H7 (cell line): Measurements from ENCODE around the gene FUT2. TPM values are rescaled to one million over a fixed set of nuclear protein-coding genes. Genes with fewer than 3 reads are reported as not detected.
A peak's percentile ranks its signal among the peaks of the same experiment; 100 is the strongest.

Experiments used
- DNase-seq: peaks from one replicate; pipeline ENCODE4 v3.0.0; 2012
- H3K27me3 ChIP-seq: 2 replicates; pipeline ENCODE4 v1.6.0; 2011; ENCODE audit warnings: mild to moderate bottlenecking, low read length; ENCODE audit not compliant: control insufficient read depth, insufficient read depth
- H3K36me3 ChIP-seq: replicated peaks from 2 replicates; pipeline ENCODE4 v1.5.1; 2011; ENCODE audit warnings: low read length; ENCODE audit not compliant: control insufficient read depth, insufficient read depth
- H3K4me3 ChIP-seq: 2 replicates; pipeline ENCODE4 v1.5.1; 2011; ENCODE audit warnings: low read depth, mild to moderate bottlenecking, control low read depth, low read length, moderate library complexity; ENCODE audit not compliant: insufficient read depth
- total RNA-seq: library from RNA; depleted of rRNA; stranded (reverse); fragments of >200 nt; shearing (Covaris generic); gene quantifications from 2 replicates; pipeline ENCODE4 v1.2.3, GENCODE V29; 2014

FUT2 gene
- total RNA-seq, 1 experiment from 2014 or later: 1.8 TPM

GRCh38 chr19:48720251-48720612, 24.5 kb downstream of the FUT2 start:
- H3K36me3 ChIP-seq: no peaks in the 10 kb centered on the region
- H3K4me3 ChIP-seq: peak overlapping the region; percentile 41
- DNase-seq: no peak
- no peaks in the 10 kb centered on the region for H3K27me3 ChIP-seq

- Histone ChIP-seq H3K27me3 (no peaks in the 10 kb centered on the region), H3K36me3 (no peaks in the 10 kb centered on the region), H3K4me3 (peak overlapping the region; percentile 72)
- peak; percentile 98 for DNase-seq
Measured at GRCh38 chr19:48720613-48721296, 25.0 kb downstream of the FUT2 start.

- DNase-seq: no peak
- Histone ChIP-seq H3K4me3 (no peak overlapping the region), H3K36me3 (no peaks in the 10 kb centered on the region), H3K27me3 (no peaks in the 10 kb centered on the region)
Measured at GRCh38 chr19:48722196-48722708, 26.5 kb downstream of the FUT2 start.

- Histone ChIP-seq H3K27me3 (no peaks in the 10 kb centered on the region), H3K4me3 (no peak overlapping the region), H3K36me3 (no peaks in the 10 kb centered on the region)
- peak; percentile 89 for DNase-seq
Measured at GRCh38 chr19:48724796-48725753, 29.3 kb downstream of the FUT2 start.

- DNase-seq: peak; percentile 13
- no peaks in the 10 kb centered on the region for H3K36me3 ChIP-seq
- no peaks in the 10 kb centered on the region; the same call in 1 of the 2 replicates for H3K27me3 ChIP-seq
- H3K4me3 ChIP-seq: no peak overlapping the region
Measured at GRCh38 chr19:48726556-48726955, 30.8 kb downstream of the FUT2 start.

GRCh38 chr19:48728911-48729664, 33.3 kb downstream of the FUT2 start:
- peak; percentile 76 for DNase-seq
- H3K27me3 ChIP-seq: no peaks in the 10 kb centered on the region; the same call in 1 of the 2 replicates
- no peaks in the 10 kb centered on the region for H3K36me3 ChIP-seq
- peak overlapping the region; percentile 3; the same call in 1 of the 2 replicates for H3K4me3 ChIP-seq

- DNase-seq: no peak
- Histone ChIP-seq H3K27me3 (peaks cover 3% of the 10 kb centered on the region; the same call in 1 of the 2 replicates), H3K36me3 (no peaks in the 10 kb centered on the region)
Measured at GRCh38 chr19:48731452-48731851, 35.7 kb downstream of the FUT2 start.

GRCh38 chr19:48734625-48735024, 38.9 kb downstream of the FUT2 start:
- no peak for DNase-seq
- H3K27me3 ChIP-seq: peaks cover 10% of the 10 kb centered on the region
- no peak overlapping the region for H3K4me3 ChIP-seq
- H3K36me3 ChIP-seq: no peaks in the 10 kb centered on the region

More at GRCh38 chr19:48731452-48731851, 35.7 kb downstream of the FUT2 start:
- H3K4me3 ChIP-seq: no peak overlapping the region

GRCh38 chr19:48735031-48735615, 39.4 kb downstream of the FUT2 start:
- H3K4me3 ChIP-seq: peak overlapping the region; percentile 59
- peaks cover 15% of the 10 kb centered on the region for H3K27me3 ChIP-seq
- DNase-seq: peak; percentile 94
- H3K36me3 ChIP-seq: no peaks in the 10 kb centered on the region

GRCh38 chr19:48737360-48737998, 41.7 kb downstream of the FUT2 start:
- Histone ChIP-seq H3K4me3 (peak overlapping the region; percentile 29), H3K27me3 (peaks cover 23% of the 10 kb centered on the region), H3K36me3 (no peaks in the 10 kb centered on the region)
- DNase-seq: peak; percentile 95

GRCh38 chr19:48738557-48739403, 43.0 kb downstream of the FUT2 start:
- DNase-seq: peak; percentile 100
- H3K4me3 ChIP-seq: peak overlapping the region; percentile 59
- no peaks in the 10 kb centered on the region for H3K36me3 ChIP-seq
- H3K27me3 ChIP-seq: peaks cover 23% of the 10 kb centered on the region

- DNase-seq: peak; percentile 74
Measured at GRCh38 chr19:48739404-48740163, 43.8 kb downstream of the FUT2 start.

More at GRCh38 chr19:48739404-48740163, 43.8 kb downstream of the FUT2 start:
- Histone ChIP-seq H3K27me3 (peaks cover 23% of the 10 kb centered on the region), H3K36me3 (no peaks in the 10 kb centered on the region), H3K4me3 (peak overlapping the region; percentile 59)
